MM.1S (cell line): ENCODE measurements around the gene ATP6V0B.
A peak's percentile ranks its signal among the peaks of the same experiment; 100 is the strongest.

ENCODE experiments used
- DNase-seq: peaks from one replicate; pipeline ENCODE4 v3.0.0-alpha.2; 2015
- H2AFZ ChIP-seq: fragments of 300-600 bp; sonication (generic); 2 replicates; pipeline ENCODE4 v1.6.0; 2016; ENCODE audit warnings: antibody characterized with exemption, low read length
- H3F3A ChIP-seq: fragments of 300-600 bp; sonication (generic); 2 replicates; pipeline ENCODE4 v1.6.1; 2016; ENCODE audit warnings: mild to moderate bottlenecking, antibody characterized with exemption, low read length, moderate library complexity, mixed read lengths; ENCODE audit not compliant: insufficient read depth
- H3K27ac ChIP-seq: fragments of 300-600 bp; sonication (generic); 2 replicates; pipeline ENCODE4 v1.5.1; 2016; ENCODE audit warnings: mild to moderate bottlenecking, low read length
- H3K27me3 ChIP-seq: fragments of 300-600 bp; sonication (generic); replicated peaks from 2 replicates; pipeline ENCODE4 v1.6.0; 2016; ENCODE audit warnings: low read length; ENCODE audit not compliant: insufficient read depth
- H3K36me3 ChIP-seq: fragments of 300-600 bp; sonication (generic); replicated peaks from 2 replicates; pipeline ENCODE4 v1.6.1; 2016; ENCODE audit warnings: mild to moderate bottlenecking, low read length, mixed read lengths; ENCODE audit not compliant: insufficient read depth
- H3K4me1 ChIP-seq: fragments of 300-600 bp; sonication (generic); 2 replicates; pipeline ENCODE4 v1.6.1; 2016; ENCODE audit warnings: low read length, mixed read lengths
- H3K4me2 ChIP-seq: fragments of 300-600 bp; sonication (generic); 2 replicates; pipeline ENCODE4 v1.6.0; 2016; ENCODE audit warnings: low read depth, low read length
- H3K4me3 ChIP-seq: fragments of 300-600 bp; sonication (generic); 2 replicates; pipeline ENCODE4 v1.5.1; 2016; ENCODE audit warnings: low read length, mixed read lengths
- H3K79me2 ChIP-seq: fragments of 300-600 bp; sonication (generic); 2 replicates; pipeline ENCODE4 v1.6.1; 2016; ENCODE audit warnings: mixed run types, low read length, mixed read lengths
- H3K9ac ChIP-seq: fragments of 300-600 bp; sonication (generic); 2 replicates; pipeline ENCODE4 v1.6.1; 2016; ENCODE audit warnings: low read length, mixed read lengths
- H3K9me2 ChIP-seq: fragments of 300-600 bp; sonication (generic); replicated peaks from 2 replicates; pipeline ENCODE4 v1.6.1; 2016; ENCODE audit warnings: mild to moderate bottlenecking, low read length, mixed read lengths; ENCODE audit not compliant: insufficient read depth
- H3K9me3 ChIP-seq: fragments of 300-600 bp; sonication (generic); replicated peaks from 2 replicates; pipeline ENCODE4 v1.6.1; 2016; ENCODE audit warnings: mild to moderate bottlenecking, low read length, mixed read lengths; ENCODE audit not compliant: insufficient read depth
- H4K20me1 ChIP-seq: fragments of 300-600 bp; sonication (generic); 2 replicates; pipeline ENCODE4 v1.6.1; 2016; ENCODE audit warnings: mild to moderate bottlenecking, low read length, moderate library complexity, mixed read lengths; ENCODE audit not compliant: insufficient read depth
- CTCF ChIP-seq: fragments of 300-600 bp; sonication (generic); IDR thresholded peaks from 2 replicates; pipeline ENCODE4 v1.5.1; 2016; ENCODE audit warnings: antibody characterized with exemption, low read length, mixed read lengths
- EZH2 ChIP-seq: fragments of 300-600 bp; sonication (generic); optimal IDR thresholded peaks from 2 replicates; pipeline ENCODE3; 2017; ENCODE audit warnings: low read depth, mild to moderate bottlenecking, antibody characterized with exemption, low read length, mixed read lengths
- EZH2phosphoT487 ChIP-seq: fragments of 300-600 bp; sonication (generic); IDR thresholded peaks from 2 replicates; pipeline ENCODE4 v1.6.1; 2018; ENCODE audit warnings: antibody characterized with exemption, low read length

Gene ATP6V0B

DNA sequence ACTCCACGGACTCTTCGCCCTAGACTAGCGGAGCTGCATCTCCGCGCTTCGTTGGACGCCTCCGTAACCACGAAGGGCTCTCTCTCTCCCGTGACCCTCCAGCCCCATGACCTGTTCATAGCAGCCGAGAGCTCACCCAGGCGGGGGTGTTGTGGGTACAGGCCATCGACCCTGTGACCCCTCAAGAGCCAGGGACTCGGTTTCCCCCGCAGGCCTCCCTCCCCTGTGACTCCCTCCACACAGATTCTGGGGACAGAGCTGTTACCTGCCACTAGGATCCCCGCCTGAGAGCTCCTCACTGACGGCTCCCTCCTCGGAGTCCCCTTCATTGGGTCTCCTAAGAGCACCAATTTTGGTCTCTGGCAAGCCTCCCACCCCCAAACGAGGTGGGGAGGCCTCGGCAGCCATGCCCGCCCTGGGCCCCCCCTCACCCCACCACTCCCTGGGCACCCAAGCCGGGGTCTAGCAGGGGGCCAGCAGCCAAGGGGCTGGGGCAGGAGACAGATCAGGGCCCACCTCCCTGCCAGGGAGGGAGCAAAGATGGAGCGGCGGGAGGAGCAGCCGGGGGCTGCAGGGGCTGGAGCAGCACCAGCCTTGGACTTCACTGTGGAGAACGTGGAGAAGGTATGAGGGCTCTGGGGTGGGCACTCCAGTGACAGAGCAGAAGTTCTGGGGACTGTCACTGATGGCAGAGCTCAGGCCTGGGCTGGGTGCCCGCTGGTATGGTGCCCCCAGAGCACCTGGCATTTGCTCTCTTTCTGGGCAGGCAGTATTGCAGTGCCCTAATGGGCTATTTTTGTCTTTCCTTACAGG, 27.5 kb upstream of the ATP6V0B start:
- no peaks in the 10 kb centered on the region for H3K36me3 ChIP-seq
- peaks cover 23% of the 10 kb centered on the region for H3K79me2 ChIP-seq
- peak overlapping the region; percentile 99 for H3K9ac ChIP-seq
- H4K20me1 ChIP-seq = no peaks in the 10 kb centered on the region
- peak overlapping the region; percentile 90; the same call in 1 of the 2 replicates for H3K27ac ChIP-seq
- H3K4me1 ChIP-seq = peaks cover 11% of the 10 kb centered on the region
- no peaks in the 10 kb centered on the region for H3K9me2 ChIP-seq
- peak overlapping the region; percentile 99 for H2AFZ ChIP-seq
- no peaks in the 10 kb centered on the region for H3K9me3 ChIP-seq
- H3F3A ChIP-seq = no peaks in the 10 kb centered on the region
- H3K4me3 ChIP-seq = peak overlapping the region; percentile 97
- H3K4me2 ChIP-seq = peak overlapping the region; percentile 97
- DNase-seq = no peak
- no peaks in the 10 kb centered on the region for H3K27me3 ChIP-seq
- TF ChIP-seq CTCF = no peak
- no peak for TF ChIP-seq EZH2phosphoT487
- no peak for TF ChIP-seq EZH2

DNA sequence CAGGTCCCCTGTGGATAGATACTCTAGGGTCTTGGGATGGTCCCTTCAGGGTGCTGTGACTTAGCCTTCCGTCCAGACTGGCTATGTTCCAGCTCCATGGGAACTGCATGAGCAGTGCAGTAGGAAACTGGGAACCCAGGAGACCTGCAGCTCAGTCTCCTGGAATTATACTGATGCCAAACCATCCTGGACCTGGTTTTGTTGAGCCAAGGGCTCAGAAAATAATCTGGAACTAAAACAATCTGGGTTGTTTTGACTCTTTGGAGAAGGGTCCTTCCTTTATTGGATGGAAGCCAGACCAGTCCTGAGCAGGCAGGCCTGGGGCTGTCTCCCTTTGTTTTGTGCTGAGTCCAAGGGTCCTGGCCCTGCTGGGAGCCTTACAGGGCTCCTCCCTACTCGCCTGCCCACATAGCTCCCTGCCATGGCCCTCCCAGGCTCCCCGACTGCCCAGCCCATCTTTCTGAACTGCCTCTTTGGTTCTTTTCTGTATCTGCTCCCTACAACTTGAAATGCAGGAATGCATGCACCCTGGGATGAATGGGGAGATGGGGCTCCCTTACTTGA, 26.8 kb upstream of the ATP6V0B start:
- H3K4me3 ChIP-seq = peak overlapping the region; percentile 97
- no peak for DNase-seq
- H3K9ac ChIP-seq = peak overlapping the region; percentile 99; the same call in 1 of the 2 replicates
- peaks cover 23% of the 10 kb centered on the region for H3K79me2 ChIP-seq
- no peaks in the 10 kb centered on the region for H3F3A ChIP-seq
- peaks cover 11% of the 10 kb centered on the region for H3K4me1 ChIP-seq
- H3K9me3 ChIP-seq = no peaks in the 10 kb centered on the region
- H3K36me3 ChIP-seq = no peaks in the 10 kb centered on the region
- H3K27me3 ChIP-seq = no peaks in the 10 kb centered on the region
- H4K20me1 ChIP-seq = no peaks in the 10 kb centered on the region
- H2AFZ ChIP-seq = no peak overlapping the region
- TF ChIP-seq EZH2phosphoT487 = no peak
- no peaks in the 10 kb centered on the region for H3K9me2 ChIP-seq
- peak overlapping the region; percentile 97 for H3K4me2 ChIP-seq
- no peak overlapping the region for H3K27ac ChIP-seq

- Histone ChIP-seq H3K79me2 (peaks cover 23% of the 10 kb centered on the region), H3K36me3 (no peaks in the 10 kb centered on the region), H4K20me1 (no peaks in the 10 kb centered on the region), H2AFZ (no peak overlapping the region), H3K9ac (no peak overlapping the region), H3K27ac (no peak overlapping the region), H3K9me2 (no peaks in the 10 kb centered on the region), H3K4me3 (no peak overlapping the region), H3K4me1 (peaks cover 11% of the 10 kb centered on the region), H3F3A (no peaks in the 10 kb centered on the region), H3K9me3 (no peaks in the 10 kb centered on the region), H3K27me3 (no peaks in the 10 kb centered on the region), H3K4me2 (no peak overlapping the region)
- no peak for TF ChIP-seq CTCF
- TF ChIP-seq EZH2 = no peak
- no peak for TF ChIP-seq EZH2phosphoT487
- DNase-seq = no peak
Measured at GRCh38 chr1:43949678-43950077, 25.1 kb upstream of the ATP6V0B start.
